LHCN-M2 (cell line): Measurements from ENCODE around the gene PDGFD. TPM values are rescaled to one million over a fixed set of nuclear protein-coding genes. Genes with fewer than 3 reads are reported as not detected.

ENCODE experiments used
- DNase-seq: peaks from one replicate; pipeline ENCODE4 v3.0.0-alpha.2; 2012; ENCODE audit warnings: low read depth
- total RNA-seq: library from RNA; depleted of rRNA; stranded (reverse); fragments of >200 nt; gene quantifications from 2 replicates; pipeline ENCODE4 v1.2.3, GENCODE V29; 2014

PDGFD gene
- total RNA-seq, 1 experiment from 2014 or later, result under 0.01 TPM

DNA sequence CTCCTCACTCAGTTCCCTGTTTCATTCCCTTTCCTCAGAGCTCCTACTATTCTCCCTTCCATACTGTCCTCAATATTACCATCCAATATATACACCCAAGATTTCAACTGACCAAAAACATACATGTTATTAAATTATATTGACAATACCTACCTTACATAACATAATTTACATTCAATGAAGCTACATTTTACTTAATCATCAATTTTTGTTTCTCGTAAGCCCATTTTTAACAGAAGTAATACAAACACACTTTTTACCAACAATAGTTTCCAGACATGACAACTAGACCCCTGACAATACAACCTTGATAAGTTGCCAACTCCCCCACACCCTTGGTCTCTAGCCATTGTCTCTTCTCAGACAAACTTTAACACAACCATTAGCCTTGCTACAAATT, 273.3 kb downstream of the PDGFD start:
- no peak for DNase-seq

DNA sequence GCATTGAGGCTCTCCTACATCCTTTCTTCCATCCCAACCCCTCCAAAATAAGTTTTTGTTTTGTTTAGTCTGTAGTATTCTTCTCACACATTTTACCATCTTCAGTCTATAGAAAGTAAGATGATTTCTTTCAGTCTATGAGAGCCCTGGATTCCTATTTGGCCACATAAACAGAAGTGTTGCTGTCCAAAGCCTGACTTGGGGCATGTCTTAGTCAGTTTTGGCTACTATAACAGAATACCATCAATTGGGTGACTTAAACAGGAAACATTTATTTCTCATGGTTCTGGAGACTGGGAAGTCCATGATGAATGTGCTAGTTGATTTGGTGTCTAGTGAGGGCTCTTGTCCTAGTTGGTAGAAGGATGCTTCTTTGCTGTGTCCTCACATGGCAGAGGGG, 274.3 kb downstream of the PDGFD start:
- no peak for DNase-seq

DNA sequence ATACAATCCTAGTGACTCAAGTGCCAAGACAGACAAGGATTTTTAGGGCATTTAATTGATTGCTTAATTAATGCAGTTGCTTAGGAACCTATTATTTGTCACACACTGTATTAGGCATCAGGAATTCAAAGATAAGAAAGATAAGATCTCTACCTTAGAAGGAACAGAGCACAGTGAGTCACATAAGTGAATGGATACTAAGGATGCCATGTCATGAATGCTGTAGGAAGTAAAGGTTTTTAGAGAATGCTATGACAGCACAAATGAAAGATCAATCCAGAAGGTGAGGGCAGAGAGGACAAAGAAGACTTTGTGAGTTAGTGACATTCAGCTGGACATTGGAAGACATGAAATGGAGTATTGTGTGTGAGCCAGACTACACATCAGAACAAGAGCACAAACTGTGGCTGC, 275.4 kb downstream of the PDGFD start:
- no peak for DNase-seq

DNA sequence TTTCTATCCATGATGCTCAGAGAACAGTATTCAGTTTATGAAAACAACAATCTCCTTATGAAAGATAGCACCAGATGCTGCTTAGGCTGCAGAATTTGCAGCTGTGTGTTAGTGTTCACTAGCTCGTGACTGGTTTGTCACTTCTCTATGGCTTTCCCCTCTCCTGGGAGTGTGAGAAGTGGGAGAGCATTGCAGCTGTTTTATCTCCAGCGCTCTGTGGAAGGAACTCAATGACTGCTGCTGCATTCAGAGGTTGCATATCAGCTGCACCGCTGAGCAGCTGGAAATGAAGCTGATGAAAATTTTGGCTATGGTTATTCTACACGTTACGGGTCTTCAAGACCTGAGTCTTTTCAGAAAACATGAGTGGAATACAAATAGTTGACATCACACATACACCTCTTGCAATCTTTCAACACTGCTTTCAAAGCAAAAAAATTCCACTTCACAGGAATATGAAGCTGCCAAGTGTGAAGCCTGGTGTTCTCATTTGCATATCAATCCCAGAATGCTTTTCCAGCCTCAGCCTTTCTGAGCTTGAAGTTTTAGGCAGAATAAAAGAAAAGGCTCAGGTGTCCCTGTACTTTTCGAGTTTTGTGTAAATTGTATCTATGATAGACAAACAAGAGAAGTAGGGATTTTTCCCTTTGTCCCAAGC, 276.8 kb downstream of the PDGFD start:
- peak; percentile 26 for DNase-seq

DNA sequence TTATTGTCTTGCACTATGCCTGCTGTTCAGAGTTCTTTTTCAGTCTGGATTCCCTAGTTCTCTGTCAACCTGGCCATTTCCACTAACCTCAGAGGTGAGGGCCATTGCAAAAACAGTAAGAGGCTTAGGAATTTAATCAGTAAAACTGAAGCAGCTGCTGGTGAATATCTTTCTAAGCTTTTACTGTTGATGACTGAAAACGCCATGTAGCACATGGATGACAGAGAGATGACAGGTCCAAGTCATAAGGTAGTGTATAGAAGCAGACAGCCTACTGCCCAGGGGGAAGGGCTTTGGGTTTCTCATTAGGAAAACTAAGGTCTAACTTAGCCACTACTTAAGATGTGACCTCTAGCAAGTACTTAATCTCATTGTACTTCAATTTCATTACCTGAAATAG, 280.1 kb downstream of the PDGFD start:
- no peak for DNase-seq

DNA sequence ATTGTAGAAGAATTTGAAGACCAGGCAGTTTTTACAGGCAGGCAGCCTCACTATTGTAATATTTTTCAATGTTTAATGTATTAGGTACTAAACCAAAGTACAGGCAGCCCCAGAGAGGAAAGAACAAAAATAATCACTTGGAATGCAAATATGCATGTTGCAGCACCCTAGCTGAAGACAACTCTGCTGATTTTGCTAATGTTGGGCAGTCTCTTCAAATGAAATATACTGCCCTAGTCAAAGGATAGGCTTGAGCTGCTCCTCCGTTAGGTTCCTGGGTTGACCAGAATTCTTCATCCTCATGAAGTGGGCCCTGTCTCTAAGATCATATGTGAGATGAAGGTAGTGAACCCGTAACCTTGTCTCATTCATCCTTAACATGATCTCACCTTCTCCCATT, 280.7 kb downstream of the PDGFD start:
- DNase-seq, result no peak

DNA sequence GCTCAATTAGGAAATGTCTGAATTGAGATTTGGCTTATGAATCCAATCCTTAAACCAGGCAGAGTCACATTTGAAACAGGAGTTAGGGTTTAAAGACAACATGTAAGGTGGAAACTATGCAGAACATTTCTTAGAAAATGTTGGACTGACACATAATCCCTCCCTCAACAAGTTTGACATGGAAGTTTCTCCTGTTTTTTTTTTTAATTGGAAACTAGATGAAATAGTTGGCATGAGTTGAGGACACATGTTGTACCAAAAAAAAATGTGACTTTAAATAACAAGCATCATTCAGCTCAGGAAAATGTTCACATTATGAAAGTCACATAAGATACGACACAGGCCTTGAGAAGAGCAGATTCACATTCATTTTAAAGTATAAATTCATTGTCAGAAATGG, 282.4 kb downstream of the PDGFD start:
- DNase-seq, result no peak

DNA sequence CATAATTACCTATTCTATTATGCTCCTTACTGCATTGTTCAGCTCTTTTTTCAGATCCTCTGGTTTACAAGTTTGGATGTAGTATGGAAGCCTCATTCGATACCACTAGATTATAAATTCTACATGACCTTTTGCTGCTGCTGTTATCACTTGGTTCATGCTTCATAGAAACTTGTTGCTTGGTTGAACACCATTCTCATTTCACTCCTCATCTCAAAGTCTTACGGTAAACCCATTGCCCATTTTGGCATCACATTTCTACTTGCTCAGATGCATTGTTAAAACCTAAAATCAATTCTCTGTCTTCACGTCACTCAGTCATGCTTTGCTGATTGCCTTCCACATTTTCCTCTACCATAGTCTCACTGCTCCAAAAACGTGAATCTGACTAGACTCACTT, 283.0 kb downstream of the PDGFD start:
- DNase-seq, result no peak

DNA sequence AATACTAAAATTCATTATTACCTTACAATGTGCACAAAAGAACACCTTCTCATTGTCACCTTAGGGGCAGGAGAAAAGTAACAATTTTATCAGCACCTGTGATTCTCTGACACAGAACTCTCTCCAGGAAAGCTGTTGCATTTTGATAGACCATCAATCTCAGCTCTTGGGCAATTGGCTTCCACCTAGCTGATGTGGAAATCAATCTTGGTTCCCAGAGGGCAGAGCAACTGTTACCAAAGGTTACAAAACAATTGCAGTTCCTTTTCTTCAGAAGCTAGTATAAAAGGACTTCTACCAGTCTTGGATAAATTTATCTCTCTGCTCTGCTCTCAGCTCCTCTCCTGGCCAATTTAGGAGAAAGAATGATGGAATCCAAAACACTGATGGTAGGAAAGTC, 285.3 kb downstream of the PDGFD start:
- DNase-seq, result no peak

DNA sequence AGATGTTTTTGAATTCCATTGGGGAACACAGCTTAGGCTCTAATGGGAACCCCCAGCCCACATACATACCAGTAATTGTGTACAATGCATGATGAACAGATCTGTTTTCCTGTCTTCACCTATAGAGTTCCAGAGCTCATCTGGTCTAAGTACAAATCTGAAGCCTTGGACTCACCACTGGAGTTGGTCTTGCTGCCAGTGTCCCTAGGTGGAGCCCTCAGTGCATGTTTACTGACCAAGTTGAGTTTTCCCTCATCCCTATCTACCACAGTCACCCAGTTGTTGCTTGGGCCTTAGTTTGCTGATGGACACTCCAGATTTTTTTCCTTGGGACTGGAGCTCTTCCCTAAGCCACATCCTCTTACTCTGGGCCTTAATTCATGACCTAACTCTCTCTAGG, 286.7 kb downstream of the PDGFD start:
- peak; percentile 1 for DNase-seq

DNA sequence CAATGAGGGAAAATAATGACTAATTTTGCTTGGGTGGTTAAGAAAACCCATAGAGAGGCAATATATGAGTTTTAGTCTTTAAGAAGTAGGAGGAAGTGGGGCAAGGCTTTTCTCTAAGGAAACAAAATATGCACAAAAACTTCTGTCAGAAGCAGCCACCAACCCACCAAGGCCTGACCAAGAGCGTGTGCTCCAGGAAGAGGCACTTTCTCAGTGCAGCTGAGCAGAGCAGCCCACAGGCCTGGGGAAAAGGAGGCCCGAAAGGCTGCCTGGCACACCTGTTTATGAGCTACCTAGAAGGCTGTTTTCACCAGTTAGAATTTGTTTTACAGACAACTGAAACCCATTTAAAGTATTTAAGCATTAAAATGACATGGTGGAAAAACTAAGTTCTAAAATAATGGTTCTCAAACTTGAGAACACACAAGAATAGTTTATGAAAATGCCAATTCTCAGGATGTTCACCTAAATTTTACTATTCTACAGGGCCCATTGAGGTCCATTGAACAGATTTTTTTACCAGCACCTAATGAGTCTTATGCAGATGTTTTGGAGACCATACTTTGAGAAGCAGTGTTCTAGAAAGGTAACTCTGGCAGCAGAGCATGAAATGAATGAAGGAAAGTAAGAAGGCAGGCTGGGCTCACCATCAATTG, 288.0 kb downstream of the PDGFD start:
- no peak for DNase-seq

DNA sequence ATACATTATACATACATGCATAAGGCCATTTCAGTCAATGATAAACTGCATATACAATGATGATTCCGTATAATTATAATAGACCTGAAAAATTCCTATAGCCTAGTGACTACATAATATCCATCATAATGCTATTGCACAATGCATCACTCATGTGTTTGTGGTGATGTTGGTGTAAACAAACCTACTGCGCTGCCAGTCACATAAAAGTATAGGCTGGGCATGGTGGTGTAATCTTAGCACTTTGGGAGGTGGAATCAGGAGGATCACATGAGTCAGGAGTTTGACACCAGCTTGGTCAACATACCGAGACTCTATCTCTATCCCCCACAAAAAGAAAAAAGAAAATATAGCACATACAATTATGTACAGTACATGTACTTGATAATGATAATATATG, 291.2 kb downstream of the PDGFD start:
- no peak for DNase-seq

DNA sequence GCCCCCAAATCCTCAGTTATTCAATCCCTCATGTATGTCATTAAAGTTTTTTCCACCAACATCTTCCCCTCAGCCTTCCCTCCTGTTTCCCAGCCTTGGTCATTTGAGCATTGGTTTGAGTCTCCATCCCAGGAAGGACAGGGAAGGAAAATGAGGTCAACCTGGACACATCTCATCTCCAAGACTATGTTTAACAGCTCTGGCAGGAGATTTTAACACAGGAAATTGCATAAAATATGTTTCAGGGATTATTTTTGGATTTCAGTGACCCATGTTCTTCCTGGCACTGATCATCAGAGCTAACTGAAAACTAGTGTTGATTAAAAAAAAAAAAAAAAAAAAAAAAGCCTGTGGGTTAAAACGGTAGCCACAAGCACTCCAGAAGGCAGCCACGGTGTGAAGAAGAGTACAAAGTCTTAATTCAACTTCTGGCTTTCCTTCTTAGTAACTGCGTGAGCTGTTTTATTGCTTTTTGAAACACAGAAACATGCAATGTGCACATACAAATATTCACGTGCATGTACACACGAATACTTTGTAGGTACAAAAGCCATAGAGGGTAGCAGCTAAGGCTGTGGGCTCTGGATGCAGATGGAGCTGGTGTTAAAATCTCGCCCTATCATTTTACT, 291.9 kb downstream of the PDGFD start:
- no peak for DNase-seq

DNA sequence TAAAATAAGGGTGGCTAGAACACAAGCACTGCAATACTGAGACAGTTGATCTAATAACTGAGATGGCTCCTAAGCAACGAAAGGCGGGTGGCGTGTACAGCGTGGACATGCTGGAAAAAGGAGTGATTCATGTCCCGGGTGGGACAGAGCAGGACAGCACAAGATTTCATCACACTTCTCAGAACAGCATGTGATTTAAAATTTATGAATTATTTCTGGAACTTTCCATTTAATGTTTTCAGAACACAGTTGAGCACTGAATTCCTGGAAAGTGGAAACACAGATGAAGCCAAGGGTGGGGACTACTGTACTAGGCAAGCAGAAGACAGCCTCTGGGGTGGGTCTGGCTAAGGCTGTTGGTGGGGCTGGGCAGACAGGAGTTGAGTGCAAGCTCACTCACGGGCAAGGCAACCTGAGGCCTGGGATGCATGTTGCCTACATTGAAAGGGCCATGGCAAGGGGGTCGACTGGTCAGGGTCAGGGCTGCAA, 293.1 kb downstream of the PDGFD start:
- no peak for DNase-seq

DNA sequence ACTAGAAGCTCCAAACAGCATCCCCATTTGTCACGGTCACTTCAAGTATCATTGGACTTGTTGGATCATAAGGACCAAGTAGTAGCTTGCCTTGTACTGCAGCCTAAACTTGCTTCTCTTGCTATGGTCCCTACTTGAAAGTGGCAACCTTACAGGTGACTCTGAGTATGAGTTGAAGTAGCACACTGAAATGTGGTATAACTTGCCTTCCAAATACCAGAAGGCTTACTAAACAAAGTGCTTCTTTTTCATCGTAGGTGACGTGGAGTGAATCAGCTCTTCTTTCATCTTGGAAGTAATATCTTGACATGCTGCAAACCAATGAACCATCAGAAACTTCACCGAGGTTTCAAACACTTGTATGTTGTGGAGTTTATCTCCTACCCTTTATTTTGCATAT, 296.5 kb downstream of the PDGFD start:
- DNase-seq, result no peak

DNA sequence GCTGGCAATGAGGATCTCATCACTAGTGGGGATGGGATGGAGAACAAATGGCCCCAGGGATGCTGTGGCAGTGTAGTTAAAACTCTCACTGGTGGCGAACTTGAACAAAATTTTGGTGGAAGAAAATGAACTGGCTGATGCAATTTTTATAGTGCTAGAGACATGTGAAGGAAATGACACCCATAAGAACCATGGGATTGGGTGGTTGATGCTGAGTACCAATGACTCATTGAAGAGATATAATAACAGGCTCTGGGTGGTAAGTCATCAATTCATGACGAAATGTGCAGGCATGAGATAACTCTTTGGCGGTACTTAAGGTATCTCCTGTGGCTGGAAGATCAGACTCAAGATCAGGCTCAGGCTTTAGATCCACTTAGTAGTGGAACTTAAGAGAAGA, 300.4 kb downstream of the PDGFD start:
- peak; percentile 10 for DNase-seq

DNA sequence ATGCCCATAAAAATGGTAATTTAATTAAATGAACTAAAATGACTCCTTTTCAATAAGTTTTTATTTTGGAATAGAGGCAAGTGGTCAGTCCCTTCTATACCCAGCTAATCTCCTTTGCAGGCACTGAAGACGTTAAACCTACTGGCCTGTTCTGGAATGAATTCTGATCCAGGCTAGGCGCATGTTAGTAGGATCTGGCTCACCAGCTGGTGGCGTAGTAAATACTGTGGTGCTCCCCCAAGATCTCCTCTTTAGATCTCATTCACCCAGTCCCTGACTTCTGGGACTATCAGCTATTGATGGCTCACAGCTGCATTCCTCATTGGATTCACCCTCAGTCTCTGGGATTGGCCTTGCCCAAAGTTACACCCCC, 301.2 kb downstream of the PDGFD start:
- DNase-seq, result no peak

DNA sequence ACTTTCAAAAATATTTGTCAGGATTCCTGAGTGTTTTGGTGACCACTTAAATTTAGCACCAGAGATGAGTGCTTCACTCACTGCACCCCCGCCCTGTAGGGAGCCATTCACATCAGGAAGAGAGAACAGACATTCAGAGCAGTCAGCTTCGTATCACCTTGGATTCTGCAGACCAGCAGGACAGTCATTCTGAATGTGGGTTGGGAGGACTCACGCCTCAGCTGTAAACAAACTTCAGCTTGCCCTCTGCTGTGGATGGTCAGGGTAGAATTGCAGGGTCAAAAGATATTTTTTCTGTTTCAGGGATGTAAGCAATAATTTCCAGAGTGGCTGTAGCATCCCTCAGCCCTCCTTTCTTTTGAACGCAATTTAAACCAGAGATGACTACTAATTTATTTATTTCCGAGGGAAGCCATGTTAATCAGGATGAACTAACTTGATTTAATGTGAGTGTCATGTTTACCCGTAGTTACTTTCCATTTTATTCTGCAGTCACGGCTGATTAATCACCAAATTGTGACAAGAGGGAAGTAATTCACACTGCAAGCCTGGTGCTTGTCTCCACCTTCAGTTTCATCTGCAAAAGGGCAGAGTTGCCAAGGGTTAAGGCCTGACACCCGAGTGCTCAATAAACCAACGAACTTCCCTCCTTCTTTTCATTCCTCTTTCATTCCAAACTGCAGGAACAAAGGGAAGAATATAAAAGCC, 301.7 kb downstream of the PDGFD start:
- DNase-seq, result no peak
